ENCODE data around the gene GRK5.

Gene GRK5

DNA sequence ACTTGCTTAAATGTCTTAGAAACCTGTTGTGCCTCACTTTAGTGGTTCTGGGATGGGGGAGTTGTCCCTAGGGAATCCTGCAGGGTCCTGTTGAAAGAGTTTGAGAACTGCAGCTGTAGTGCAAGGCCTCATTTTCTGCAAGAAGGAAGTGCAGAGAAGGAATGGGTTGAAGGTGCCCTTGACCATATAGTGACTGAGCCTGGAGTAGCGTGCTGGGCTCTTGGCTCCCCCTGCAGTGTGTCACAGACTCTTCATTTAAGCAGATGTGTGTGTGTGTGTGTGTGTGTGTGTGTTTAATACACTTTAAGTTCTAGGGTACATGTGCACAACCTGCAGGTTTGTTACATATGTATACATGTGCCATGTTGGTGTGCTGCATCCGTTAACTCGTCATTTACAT, 92.2 kb downstream of the GRK5 start:
- TF ChIP-seq ZFX (IDR thresholded peaks at IDR 0.05; ENCODE audit: borderline replicate concordance) = no peak
- TF ChIP-seq, protein P1, sequence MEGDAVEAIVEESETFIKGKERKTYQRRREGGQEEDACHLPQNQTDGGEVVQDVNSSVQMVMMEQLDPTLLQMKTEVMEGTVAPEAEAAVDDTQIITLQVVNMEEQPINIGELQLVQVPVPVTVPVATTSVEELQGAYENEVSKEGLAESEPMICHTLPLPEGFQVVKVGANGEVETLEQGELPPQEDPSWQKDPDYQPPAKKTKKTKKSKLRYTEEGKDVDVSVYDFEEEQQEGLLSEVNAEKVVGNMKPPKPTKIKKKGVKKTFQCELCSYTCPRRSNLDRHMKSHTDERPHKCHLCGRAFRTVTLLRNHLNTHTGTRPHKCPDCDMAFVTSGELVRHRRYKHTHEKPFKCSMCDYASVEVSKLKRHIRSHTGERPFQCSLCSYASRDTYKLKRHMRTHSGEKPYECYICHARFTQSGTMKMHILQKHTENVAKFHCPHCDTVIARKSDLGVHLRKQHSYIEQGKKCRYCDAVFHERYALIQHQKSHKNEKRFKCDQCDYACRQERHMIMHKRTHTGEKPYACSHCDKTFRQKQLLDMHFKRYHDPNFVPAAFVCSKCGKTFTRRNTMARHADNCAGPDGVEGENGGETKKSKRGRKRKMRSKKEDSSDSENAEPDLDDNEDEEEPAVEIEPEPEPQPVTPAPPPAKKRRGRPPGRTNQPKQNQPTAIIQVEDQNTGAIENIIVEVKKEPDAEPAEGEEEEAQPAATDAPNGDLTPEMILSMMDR (IDR thresholded peaks at IDR 0.05) = no peak
- H3K27ac ChIP-seq = no peak overlapping the region

DNA sequence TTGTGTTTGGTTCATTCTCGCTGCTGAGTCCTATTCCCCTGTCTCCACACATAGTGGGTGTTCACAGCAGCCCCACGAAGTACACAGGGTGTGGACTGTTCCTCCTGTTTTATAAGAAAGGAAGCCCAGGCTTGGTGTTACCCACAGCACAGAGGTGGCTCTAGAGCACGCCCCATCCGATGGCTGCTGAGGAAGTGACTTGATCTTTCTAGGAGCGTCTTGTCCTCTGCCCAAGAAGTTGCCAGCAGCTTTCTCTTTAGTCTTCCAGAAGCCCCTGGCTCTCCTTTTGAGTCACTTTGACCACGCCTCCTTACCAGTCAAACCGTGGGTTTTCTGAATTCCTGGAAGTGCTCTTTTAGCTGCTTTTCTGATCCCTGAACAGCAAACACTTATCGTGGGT, 94.0 kb downstream of the GRK5 start:
- no peak overlapping the region for H3K27ac ChIP-seq

DNA sequence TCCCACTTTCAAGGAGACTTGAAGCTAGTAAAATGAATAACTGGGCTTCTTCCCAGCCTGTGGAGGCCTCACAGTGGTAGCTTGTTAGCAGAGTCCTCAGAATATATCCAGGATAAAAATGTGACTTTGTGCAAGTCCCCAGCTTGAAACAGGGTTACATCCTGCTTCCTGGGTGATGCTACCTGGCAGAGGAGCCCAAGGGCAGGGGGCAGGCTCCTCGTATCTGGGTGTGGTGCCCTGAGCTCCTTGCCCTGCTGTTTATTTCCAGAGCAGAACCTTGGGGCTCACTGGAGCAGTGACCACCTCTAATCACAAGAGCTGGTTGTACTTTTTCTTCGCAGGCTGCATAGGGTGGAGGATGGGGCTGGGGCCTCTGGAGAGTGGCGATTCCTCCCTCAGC, 94.8 kb downstream of the GRK5 start:
- no peak overlapping the region for H3K27ac ChIP-seq
- TF ChIP-seq, protein P1 (IDR thresholded peaks at IDR 0.05) = no peak
- no peak for TF ChIP-seq ZFX (IDR thresholded peaks at IDR 0.05; ENCODE audit: borderline replicate concordance)

More for the DNA sequence above, 94.0 kb downstream of the GRK5 start:
- TF ChIP-seq ZFX (IDR thresholded peaks at IDR 0.05; ENCODE audit: borderline replicate concordance) = no peak
- TF ChIP-seq, protein P1 (IDR thresholded peaks at IDR 0.05) = no peak

DNA sequence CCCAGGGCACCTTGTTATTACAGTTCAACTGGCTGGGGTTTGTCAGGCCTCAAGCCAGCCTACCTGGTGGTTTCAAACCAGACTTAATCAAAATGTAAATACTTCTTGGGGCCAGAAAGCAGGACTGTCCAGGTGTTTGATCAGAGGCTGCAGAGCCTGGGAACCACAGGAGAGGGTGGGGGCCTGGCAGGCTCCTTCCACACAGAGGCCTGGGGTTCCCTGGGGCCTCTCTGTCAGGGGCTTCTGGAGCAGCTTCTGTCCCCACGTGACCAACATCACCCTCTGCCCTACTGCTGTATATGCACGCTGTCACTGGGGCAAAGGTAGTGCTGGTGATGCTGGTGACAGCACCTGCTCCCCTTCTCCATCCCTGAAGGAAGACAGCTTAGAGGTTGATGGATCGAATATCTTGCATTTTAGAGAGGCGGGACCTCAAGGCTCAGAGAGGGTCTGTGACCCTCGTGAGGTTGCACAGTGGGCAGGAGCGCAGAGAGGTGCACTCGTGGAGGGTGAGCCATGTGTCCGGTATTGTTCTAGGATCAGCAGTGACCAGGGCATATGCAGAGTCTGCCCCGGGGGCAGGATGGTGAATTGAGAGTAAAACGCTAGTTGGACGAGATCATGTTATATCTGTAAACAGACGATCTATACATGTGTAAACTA, 95.4 kb downstream of the GRK5 start:
- no peak overlapping the region for H3K27ac ChIP-seq
- TF ChIP-seq, protein P1 (IDR thresholded peaks at IDR 0.05) = no peak
- no peak for TF ChIP-seq ZFX (IDR thresholded peaks at IDR 0.05; ENCODE audit: borderline replicate concordance)

DNA sequence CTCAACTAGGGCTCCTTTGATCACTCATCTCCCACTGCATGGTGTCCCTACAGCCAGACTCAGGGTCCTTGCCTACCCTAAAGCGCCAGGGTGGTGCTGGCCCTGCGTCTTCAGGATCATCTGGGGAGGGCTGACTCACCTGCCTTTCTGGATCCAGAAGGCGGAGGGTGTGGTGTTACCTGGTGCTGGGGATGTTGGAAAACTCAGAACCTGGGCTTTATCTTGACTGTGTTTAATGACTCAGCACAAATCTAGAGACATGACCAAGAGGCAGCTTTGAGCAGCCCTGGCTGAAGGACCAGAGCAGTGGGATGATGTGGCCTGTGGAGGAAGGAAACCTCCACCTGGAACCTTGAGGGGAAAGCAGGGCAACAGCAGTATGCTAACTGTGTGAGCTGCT, 96.5 kb downstream of the GRK5 start:
- no peak overlapping the region for H3K27ac ChIP-seq
- TF ChIP-seq, protein P1 (IDR thresholded peaks at IDR 0.05) = no peak
- TF ChIP-seq ZFX (IDR thresholded peaks at IDR 0.05; ENCODE audit: borderline replicate concordance) = no peak

DNA sequence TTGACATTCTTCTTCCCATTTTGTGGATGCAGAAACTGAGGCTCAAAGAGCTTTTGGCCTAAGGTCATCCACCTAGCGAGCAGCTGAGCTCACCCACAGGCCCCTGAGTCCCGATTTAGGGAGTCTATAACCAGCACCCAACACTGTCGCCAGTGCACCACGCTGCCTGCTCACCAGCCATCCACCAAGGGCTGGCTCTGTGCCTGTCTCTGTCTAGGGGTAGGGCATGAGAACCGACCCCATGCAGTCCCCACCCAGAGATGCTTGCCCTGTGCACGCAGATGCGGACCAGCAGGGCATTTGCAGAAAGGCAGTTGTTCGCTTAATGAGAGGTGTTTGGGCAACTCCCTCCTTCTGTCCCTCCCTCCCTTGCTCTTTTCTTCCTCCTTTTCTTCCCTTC, 97.2 kb downstream of the GRK5 start:
- no peak overlapping the region for H3K27ac ChIP-seq
- no peak for TF ChIP-seq ZFX (IDR thresholded peaks at IDR 0.05; ENCODE audit: borderline replicate concordance)
- TF ChIP-seq, protein P1 (IDR thresholded peaks at IDR 0.05) = no peak

DNA sequence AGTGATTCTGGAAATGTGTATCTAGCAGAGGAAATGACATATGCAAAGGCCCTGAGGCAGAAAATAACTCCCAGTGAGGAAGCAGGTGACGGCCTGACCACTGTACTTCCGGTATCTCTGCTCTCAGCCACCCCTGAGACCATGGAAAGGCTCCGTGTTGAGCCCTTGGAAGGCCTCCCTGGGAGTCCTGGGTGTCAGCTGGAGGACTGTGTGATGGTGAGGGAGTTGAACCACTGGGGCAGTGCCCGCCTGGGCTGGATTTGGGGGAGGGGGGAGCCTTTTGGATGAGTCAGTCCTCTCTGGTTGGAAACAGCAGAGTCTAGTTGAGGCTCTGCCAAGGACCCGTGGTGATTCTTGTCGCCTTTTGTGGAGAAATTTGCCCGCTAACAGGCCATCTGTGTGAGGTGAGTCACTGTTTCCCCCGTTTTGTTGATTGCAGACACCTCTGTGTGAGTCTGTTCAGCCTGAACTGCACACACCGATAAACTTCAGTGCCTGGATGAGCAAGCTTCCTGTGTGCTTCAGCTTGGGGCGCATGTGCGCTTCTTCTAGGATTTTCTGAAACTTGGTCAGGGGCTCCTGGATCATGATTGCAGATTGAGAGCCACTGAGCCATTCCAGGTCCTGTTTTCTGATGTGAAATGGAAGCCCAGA, 98.6 kb downstream of the GRK5 start:
- no peak overlapping the region for H3K27ac ChIP-seq
- TF ChIP-seq, protein P1 (IDR thresholded peaks at IDR 0.05) = no peak
- TF ChIP-seq ZFX (IDR thresholded peaks at IDR 0.05; ENCODE audit: borderline replicate concordance) = no peak
